ENCODE results near the gene NACC2.

The NACC2 gene

GRCh38 chr9:135959814-135960213 lies 135.3 kb downstream of the NACC2 start:
- H3K79me1 ChIP-seq (ENCODE audit: low read length), result peaks cover 22% of the 10 kb centered on the region
- peak overlapping the region; percentile 90 for H3K56ac ChIP-seq (ENCODE audit: low read length)
- H2AK5ac ChIP-seq (ENCODE audit: low read length), result no peak overlapping the region
- H3K27me3 ChIP-seq (ENCODE audit: insufficient read depth, low read length, poor library complexity), result no peaks in the 10 kb centered on the region
- peak overlapping the region; percentile 78 for H3K4me2 ChIP-seq (ENCODE audit: low read length)
- H3K9ac ChIP-seq (ENCODE audit: low read length), result peak overlapping the region; percentile 84
- no peaks in the 10 kb centered on the region for H3K36me3 ChIP-seq (ENCODE audit: control insufficient read depth, insufficient read depth, low read length)
- H3K79me2 ChIP-seq (ENCODE audit: control insufficient read depth, insufficient read depth, low read length), result peaks cover 24% of the 10 kb centered on the region
- H4K8ac ChIP-seq (ENCODE audit: low read depth, low read length), result no peak overlapping the region
- no peak overlapping the region for H2BK15ac ChIP-seq (replicated peaks; ENCODE audit: low read depth)
- no CpG with 5 or more reads among the region's 9 CpGs for WGBS (ENCODE audit: extremely low coverage, insufficient coverage, low lambda C conversion rate)
- H2BK5ac ChIP-seq (ENCODE audit: low read length), result no peak overlapping the region
- H3K27ac ChIP-seq (ENCODE audit: low read depth, low read length), result no peak overlapping the region
- no peak overlapping the region for H3K4ac ChIP-seq (ENCODE audit: low read depth, low read length)
- no peak for DNase-seq
- H2BK120ac ChIP-seq (ENCODE audit: low read depth, low read length), result no peak overlapping the region
- H3K18ac ChIP-seq (ENCODE audit: low read length), result no peak overlapping the region
- H3K4me1 ChIP-seq (ENCODE audit: control insufficient read depth, low read depth, low read length), result peaks cover 3% of the 10 kb centered on the region
- H4K5ac ChIP-seq (ENCODE audit: low read length), result no peak overlapping the region
- no peak overlapping the region for H3K23ac ChIP-seq (ENCODE audit: low read length)
- no peak overlapping the region for H3K4me3 ChIP-seq (ENCODE audit: low read length)

GRCh38 chr9:135958485-135958884 lies 136.6 kb downstream of the NACC2 start:
- no peak overlapping the region for H3K9ac ChIP-seq (ENCODE audit: low read length)

GRCh38 chr9:135957431-135957830 lies 137.7 kb downstream of the NACC2 start:
- H4K8ac ChIP-seq (ENCODE audit: low read depth, low read length), result no peak overlapping the region
- no peak overlapping the region for H2AK5ac ChIP-seq (ENCODE audit: low read length)
- no peak overlapping the region for H3K27ac ChIP-seq (ENCODE audit: low read depth, low read length)
- no peak overlapping the region for H3K4me3 ChIP-seq (ENCODE audit: low read length)
- H2BK120ac ChIP-seq (ENCODE audit: low read depth, low read length), result no peak overlapping the region
- no peak overlapping the region for H2BK15ac ChIP-seq (replicated peaks; ENCODE audit: low read depth)
- no peak overlapping the region for H4K5ac ChIP-seq (ENCODE audit: low read length)
- H3K56ac ChIP-seq (ENCODE audit: low read length), result no peak overlapping the region
- H3K4me1 ChIP-seq (ENCODE audit: control insufficient read depth, low read depth, low read length), result peaks cover 3% of the 10 kb centered on the region
- H3K18ac ChIP-seq (ENCODE audit: low read length), result no peak overlapping the region
- no peak overlapping the region for H3K23ac ChIP-seq (ENCODE audit: low read length)
- no peaks in the 10 kb centered on the region for H3K27me3 ChIP-seq (ENCODE audit: insufficient read depth, low read length, poor library complexity)
- DNase-seq, result no peak
- H3K79me1 ChIP-seq (ENCODE audit: low read length), result peaks cover 22% of the 10 kb centered on the region
- no peak overlapping the region for H3K4ac ChIP-seq (ENCODE audit: low read depth, low read length)
- peaks cover 1% of the 10 kb centered on the region for H3K36me3 ChIP-seq (ENCODE audit: control insufficient read depth, insufficient read depth, low read length)
- no peak overlapping the region for H3K9ac ChIP-seq (ENCODE audit: low read length)
- no peak overlapping the region for H2BK5ac ChIP-seq (ENCODE audit: low read length)
- WGBS (ENCODE audit: extremely low coverage, insufficient coverage, low lambda C conversion rate), result no CpG with 5 or more reads among the region's 9 CpGs
- peaks cover 24% of the 10 kb centered on the region for H3K79me2 ChIP-seq (ENCODE audit: control insufficient read depth, insufficient read depth, low read length)
- no peak overlapping the region for H3K4me2 ChIP-seq (ENCODE audit: low read length)

More at GRCh38 chr9:135958485-135958884, 136.6 kb downstream of the NACC2 start:
- Histone ChIP-seq H3K4me1 (ENCODE audit: control insufficient read depth, low read depth, low read length) (peaks cover 3% of the 10 kb centered on the region), H3K56ac (ENCODE audit: low read length) (no peak overlapping the region), H2AK5ac (ENCODE audit: low read length) (no peak overlapping the region), H2BK5ac (ENCODE audit: low read length) (no peak overlapping the region), H4K5ac (ENCODE audit: low read length) (no peak overlapping the region), H3K4me2 (ENCODE audit: low read length) (no peak overlapping the region), H3K4me3 (ENCODE audit: low read length) (no peak overlapping the region), H4K8ac (ENCODE audit: low read depth, low read length) (no peak overlapping the region), H3K36me3 (ENCODE audit: control insufficient read depth, insufficient read depth, low read length) (no peaks in the 10 kb centered on the region), H2BK120ac (ENCODE audit: low read depth, low read length) (no peak overlapping the region), H3K18ac (ENCODE audit: low read length) (no peak overlapping the region), H2BK15ac (replicated peaks; ENCODE audit: low read depth) (no peak overlapping the region), H3K79me1 (ENCODE audit: low read length) (peaks cover 22% of the 10 kb centered on the region), H3K23ac (ENCODE audit: low read length) (no peak overlapping the region), H3K27ac (ENCODE audit: low read depth, low read length) (no peak overlapping the region), H3K79me2 (ENCODE audit: control insufficient read depth, insufficient read depth, low read length) (peaks cover 24% of the 10 kb centered on the region), H3K4ac (ENCODE audit: low read depth, low read length) (no peak overlapping the region), H3K27me3 (ENCODE audit: insufficient read depth, low read length, poor library complexity) (no peaks in the 10 kb centered on the region)
- DNase-seq, result no peak
- no CpG with 5 or more reads among the region's 12 CpGs for WGBS (ENCODE audit: extremely low coverage, insufficient coverage, low lambda C conversion rate)

- no peak overlapping the region for H2BK15ac ChIP-seq (replicated peaks; ENCODE audit: low read depth)
- no peak overlapping the region for H2BK5ac ChIP-seq (ENCODE audit: low read length)
- H3K18ac ChIP-seq (ENCODE audit: low read length), result no peak overlapping the region
- no peak overlapping the region for H3K4ac ChIP-seq (ENCODE audit: low read depth, low read length)
- H3K36me3 ChIP-seq (ENCODE audit: control insufficient read depth, insufficient read depth, low read length), result peaks cover 6% of the 10 kb centered on the region
- no peak overlapping the region for H2AK5ac ChIP-seq (ENCODE audit: low read length)
- peaks cover 22% of the 10 kb centered on the region for H3K79me1 ChIP-seq (ENCODE audit: low read length)
- no peak for DNase-seq
- peaks cover 3% of the 10 kb centered on the region for H3K4me1 ChIP-seq (ENCODE audit: control insufficient read depth, low read depth, low read length)
- no peak overlapping the region for H2BK120ac ChIP-seq (ENCODE audit: low read depth, low read length)
- H3K56ac ChIP-seq (ENCODE audit: low read length), result no peak overlapping the region
- H3K4me3 ChIP-seq (ENCODE audit: low read length), result no peak overlapping the region
- no peak overlapping the region for H3K23ac ChIP-seq (ENCODE audit: low read length)
- no peaks in the 10 kb centered on the region for H3K27me3 ChIP-seq (ENCODE audit: insufficient read depth, low read length, poor library complexity)
- H4K8ac ChIP-seq (ENCODE audit: low read depth, low read length), result no peak overlapping the region
- H3K4me2 ChIP-seq (ENCODE audit: low read length), result no peak overlapping the region
- no peak overlapping the region for H3K27ac ChIP-seq (ENCODE audit: low read depth, low read length)
- H3K9ac ChIP-seq (ENCODE audit: low read length), result no peak overlapping the region
- peaks cover 24% of the 10 kb centered on the region for H3K79me2 ChIP-seq (ENCODE audit: control insufficient read depth, insufficient read depth, low read length)
- H4K5ac ChIP-seq (ENCODE audit: low read length), result no peak overlapping the region
- no CpG with 5 or more reads among the region's 8 CpGs for WGBS (ENCODE audit: extremely low coverage, insufficient coverage, low lambda C conversion rate)
Observed at GRCh38 chr9:135956802-135957174, 138.3 kb downstream of the NACC2 start.

Data from mesendoderm (in vitro differentiated cells).